Ascending aorta (tissue), 2 donors: ENCODE data around the gene PDE6G. TPM values are rescaled to one million over a fixed set of nuclear protein-coding genes. Genes with fewer than 3 reads are reported as not detected.

ENCODE experiments used
- DNase-seq, 2 donors: peaks; one replicate each; pipeline ENCODE4 v3.0.0-alpha.2; 2019; ENCODE audit warnings: low spot score in 2 of 2
- H3K27ac ChIP-seq, 2 donors: fragments of 200-600 bp; sonication (generic); one replicate each; pipeline ENCODE4 v1.5.1; 2016 to 2017; ENCODE audit warnings: mild to moderate bottlenecking in 1 of 2
- H3K27me3 ChIP-seq: fragments of 200-600 bp; sonication (generic); one replicate; pipeline ENCODE4 v1.5.1; 2017
- H3K36me3 ChIP-seq, 2 donors: fragments of 200-600 bp; sonication (generic); one replicate each; pipeline ENCODE4 v1.5.1; 2016
- H3K4me1 ChIP-seq, 2 donors: fragments of 200-600 bp; sonication (generic); one replicate each; pipeline ENCODE4 v1.5.1; 2016 to 2017; ENCODE audit warnings: mild to moderate bottlenecking in 1 of 2
- H3K4me3 ChIP-seq, 2 donors: fragments of 200-600 bp; sonication (generic); one replicate each; pipeline ENCODE4 v1.5.1; 2016 to 2017; ENCODE audit warnings: mild to moderate bottlenecking in 1 of 2
- H3K9me3 ChIP-seq, 2 donors: fragments of 200-600 bp; sonication (generic); one replicate each; pipeline ENCODE4 v1.5.1; 2016
- intact Hi-C: fragments of 100-400 bp; cut with DNase I; formaldehyde crosslinking; loops from one replicate; pipeline ENCODE4 v1.15.1; 2023
- total RNA-seq: library from RNA; depleted of rRNA; stranded (reverse); fragments of >200 nt; gene quantifications from one replicate; pipeline ENCODE4 v1.1.0, GENCODE V29; 2016
- TF ChIP-seq, protein P1 (sequence below), 3 experiments: fragments of 200-600 bp in 2 of 3; fragments of 450-650 bp in 1 of 3; sonication (generic) in 2 of 3; IDR thresholded peaks; one replicate each; pipeline ENCODE4 v1.5.1; 2016 to 2019; ENCODE audit warnings: antibody characterized with exemption in 3 of 3, mild to moderate bottlenecking in 1 of 3, moderate library complexity in 1 of 3

PDE6G gene
- total RNA-seq: not detected

DNA sequence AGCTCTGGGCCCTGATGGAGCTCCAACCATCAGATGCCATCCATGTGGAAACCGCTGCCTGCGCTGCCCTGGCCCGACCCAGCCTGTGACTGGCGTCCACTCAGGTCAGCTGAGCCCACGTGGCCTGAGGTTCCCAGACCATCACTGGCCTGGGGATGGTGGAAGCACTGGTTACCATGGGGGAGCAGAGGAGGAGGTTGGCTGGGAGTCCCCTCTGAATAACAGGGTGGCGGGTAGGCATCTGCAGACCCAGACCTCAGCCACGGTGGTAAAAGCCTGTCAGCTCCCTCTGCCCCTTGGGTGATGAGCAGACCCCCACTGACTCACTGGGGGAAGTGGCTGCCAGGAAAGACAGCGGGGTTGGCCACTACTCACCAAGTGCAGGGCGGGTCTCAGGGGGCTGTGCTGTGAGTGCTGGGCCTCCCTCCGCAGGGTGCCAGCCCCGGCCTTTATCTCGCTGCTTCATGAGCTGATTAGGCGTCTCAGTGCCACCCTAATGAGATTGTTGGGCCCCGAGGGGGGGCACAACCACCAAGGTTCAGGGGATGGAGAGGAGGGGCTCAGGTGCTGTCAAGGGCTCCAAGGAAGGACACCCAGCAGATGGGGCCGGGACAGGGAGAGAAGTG lies at the start of gene PDE6G:
Gene PDE6G, minus strand, starts transcription at position 425 of the 626 bp plus-strand sequence. CDS start 3,237 bp downstream, outside the sequence.
- Histone ChIP-seq H3K27me3 (peaks cover 5% of the 10 kb centered on the region), H3K4me3 (no peak within 1 kb of the TSS), H3K4me1 (no peaks in the 10 kb centered on the region), H3K9me3 (no peaks in the 10 kb centered on the region), H3K27ac (no peak within 1 kb of the TSS), H3K36me3 (no peaks in the 10 kb centered on the region)
- TF ChIP-seq, protein P1, sequence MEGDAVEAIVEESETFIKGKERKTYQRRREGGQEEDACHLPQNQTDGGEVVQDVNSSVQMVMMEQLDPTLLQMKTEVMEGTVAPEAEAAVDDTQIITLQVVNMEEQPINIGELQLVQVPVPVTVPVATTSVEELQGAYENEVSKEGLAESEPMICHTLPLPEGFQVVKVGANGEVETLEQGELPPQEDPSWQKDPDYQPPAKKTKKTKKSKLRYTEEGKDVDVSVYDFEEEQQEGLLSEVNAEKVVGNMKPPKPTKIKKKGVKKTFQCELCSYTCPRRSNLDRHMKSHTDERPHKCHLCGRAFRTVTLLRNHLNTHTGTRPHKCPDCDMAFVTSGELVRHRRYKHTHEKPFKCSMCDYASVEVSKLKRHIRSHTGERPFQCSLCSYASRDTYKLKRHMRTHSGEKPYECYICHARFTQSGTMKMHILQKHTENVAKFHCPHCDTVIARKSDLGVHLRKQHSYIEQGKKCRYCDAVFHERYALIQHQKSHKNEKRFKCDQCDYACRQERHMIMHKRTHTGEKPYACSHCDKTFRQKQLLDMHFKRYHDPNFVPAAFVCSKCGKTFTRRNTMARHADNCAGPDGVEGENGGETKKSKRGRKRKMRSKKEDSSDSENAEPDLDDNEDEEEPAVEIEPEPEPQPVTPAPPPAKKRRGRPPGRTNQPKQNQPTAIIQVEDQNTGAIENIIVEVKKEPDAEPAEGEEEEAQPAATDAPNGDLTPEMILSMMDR (IDR thresholded peaks at IDR 0.05): no peak
- intact Hi-C loops: no loop called here
- no peak for DNase-seq

DNA sequence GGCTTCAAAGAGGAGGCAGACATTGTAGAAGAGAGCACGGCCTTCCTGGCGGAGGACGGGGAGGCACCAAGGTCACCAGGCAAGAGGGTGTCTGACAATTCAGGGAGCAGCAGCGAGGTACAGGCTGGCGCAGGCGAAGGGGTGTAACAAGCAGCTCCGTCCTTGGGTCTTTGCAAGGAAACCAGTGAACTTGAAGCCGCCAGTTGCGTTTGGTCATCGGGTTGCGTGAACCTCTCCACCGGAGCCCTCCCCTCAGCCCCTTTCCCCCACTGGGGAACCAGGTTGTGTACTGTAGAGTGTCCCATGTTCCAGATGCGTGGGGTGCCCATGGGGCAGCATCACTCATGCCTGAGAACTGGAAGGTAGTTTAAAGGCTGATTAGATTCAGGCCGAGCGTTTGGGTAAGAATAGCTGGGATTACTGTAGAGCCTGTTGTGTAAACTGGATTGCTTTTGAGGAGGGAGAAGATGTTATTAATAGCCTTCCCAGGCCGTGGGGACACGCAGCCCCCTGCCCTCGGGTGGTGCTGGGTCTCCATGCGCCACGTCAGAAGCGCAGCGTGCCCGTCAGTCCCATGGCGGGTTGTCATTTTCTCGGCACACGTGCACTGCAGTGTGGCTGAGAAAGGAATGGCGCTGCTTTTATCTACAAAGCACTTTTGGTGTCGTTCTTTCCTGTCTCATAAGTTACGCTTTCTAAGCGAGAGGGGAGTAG lies 49.3 kb upstream of the PDE6G start:
- Histone ChIP-seq H3K4me3 (no peak overlapping the region), H3K36me3 (peaks cover 26 to 30% of the 10 kb centered on the region in 2 donors), H3K27ac (no peak overlapping the region), H3K27me3 (no peaks in the 10 kb centered on the region), H3K4me1 (peaks cover 19 to 20% of the 10 kb centered on the region in 2 donors), H3K9me3 (no peaks in the 10 kb centered on the region)
- TF ChIP-seq, protein P1 (IDR thresholded peaks at IDR 0.05): no peak
- no peak for DNase-seq
- intact Hi-C loops: no loop called here

DNA sequence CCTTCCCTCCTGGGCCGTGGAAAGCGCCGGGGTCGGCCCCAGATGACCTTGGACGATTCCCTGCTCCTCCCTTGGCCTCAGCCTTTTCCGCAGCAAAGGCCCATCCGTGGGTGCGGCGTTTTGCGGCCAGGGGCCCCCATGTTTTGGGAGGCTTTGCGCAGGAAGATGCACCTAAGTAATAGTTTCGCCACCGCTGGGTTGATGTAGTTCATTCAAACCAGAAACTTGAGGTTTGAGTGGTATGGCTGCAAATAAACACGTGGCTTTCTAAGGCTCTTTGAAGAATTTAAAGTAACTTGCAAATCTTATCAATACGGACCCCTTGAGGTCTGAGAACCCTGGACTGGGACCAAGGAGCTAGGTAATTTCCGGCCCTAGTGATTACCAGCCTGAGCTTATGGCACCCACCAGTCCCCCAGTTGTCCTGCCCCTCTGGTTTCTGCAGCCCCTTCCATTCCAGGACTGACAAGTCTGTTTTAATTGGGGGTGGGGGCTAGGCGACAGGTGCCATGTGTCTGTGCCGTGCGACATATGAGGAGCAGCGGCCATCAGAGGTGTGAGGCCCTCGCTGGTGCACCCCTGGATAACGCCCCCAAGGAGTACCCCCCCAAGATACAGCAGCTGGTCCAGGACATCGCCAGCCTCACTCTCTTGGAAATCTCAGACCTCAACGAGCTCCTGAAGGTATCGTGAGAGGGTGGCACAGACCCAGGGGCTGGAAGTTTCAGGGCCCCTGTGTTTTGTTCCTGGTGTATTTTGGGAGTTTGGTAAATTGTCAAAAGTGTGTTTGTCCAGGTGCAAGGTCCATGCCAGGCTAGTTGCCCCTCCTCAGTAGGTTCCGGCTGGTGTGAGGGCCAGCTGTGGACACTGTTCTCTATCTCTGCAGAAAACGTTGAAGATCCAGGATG lies 47.7 kb upstream of the PDE6G start:
- peaks cover 19 to 20% of the 10 kb centered on the region in 2 donors for H3K4me1 ChIP-seq

DNA sequence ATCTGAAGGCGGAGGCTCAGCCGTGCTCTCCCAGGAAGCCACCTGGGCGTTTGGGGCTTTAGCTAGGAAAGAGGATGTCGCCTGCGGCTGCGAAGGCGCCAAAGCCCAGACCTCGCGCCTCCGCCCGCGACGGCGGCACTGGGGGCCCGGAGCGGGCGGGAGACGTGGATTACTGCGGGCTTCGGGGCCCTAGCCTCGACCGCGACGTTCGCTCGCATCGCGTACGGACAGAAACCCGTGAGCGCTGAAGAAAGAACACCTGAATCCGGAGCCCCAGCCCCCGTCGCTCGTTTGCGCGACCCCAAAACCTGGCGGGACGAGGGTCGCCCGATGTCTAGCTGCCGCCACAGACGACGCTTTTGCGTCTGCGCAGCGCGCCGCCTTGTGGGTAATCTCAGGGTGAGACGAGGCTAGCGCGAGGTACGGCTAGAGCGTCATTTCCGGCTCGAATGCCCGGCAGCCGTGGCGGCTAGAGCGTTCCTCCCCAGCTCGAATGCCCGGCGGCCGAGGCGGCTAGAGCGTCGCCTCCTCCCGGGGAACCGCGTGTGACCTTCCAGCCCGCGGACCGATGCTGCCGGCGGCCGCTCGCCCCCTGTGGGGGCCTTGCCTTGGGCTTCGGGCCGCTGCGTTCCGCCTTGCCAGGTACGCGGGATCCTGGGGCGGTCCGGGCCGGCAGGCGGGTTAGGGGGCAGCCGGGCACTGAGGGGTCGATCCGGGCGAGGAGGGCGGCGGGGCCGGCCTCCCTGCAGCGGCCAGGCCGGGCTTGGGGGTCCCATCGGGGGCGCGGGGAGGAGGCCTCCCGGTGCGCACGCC lies 46.8 kb upstream of the PDE6G start, which contains the start of gene MRPL12:
Gene MRPL12, plus strand, starts transcription at position 434 of the 813 bp plus-strand sequence. Its CDS starts 135 bp downstream, at position 569.
- Histone ChIP-seq H3K4me1 (peaks cover 19 to 20% of the 10 kb centered on the region in 2 donors), H3K4me3 (peak within 1 kb of the TSS; percentile 76 to 83), H3K27me3 (no peaks in the 10 kb centered on the region), H3K36me3 (peaks cover 46 to 48% of the 10 kb centered on the region in 2 donors), H3K27ac (peak within 1 kb of the TSS; percentile 87 to 96), H3K9me3 (no peaks in the 10 kb centered on the region)
- intact Hi-C loops: loop anchor here (1.0 to 5.0 kb wide), 3 partner anchors 20 to 224 kb away; partner anchors contain the start of genes ARL16, MAFG, NPLOC4 and TSPAN10
- TF ChIP-seq, protein P1 (IDR thresholded peaks at IDR 0.05): peak in 2 of 3 experiments; percentile 20 to 51
- peak; percentile 57 to 94 for DNase-seq

More for the DNA sequence above, 47.7 kb upstream of the PDE6G start:
- H3K36me3 ChIP-seq: peaks cover 39 to 41% of the 10 kb centered on the region in 2 donors
- H3K4me3 ChIP-seq: peak overlapping the region; percentile 76 to 83
- intact Hi-C loops: loop anchor here (1.0 to 5.0 kb wide), 3 partner anchors 21 to 223 kb away; partner anchors contain the start of genes ARL16, MAFG, NPLOC4 and TSPAN10
- no peaks in the 10 kb centered on the region for H3K9me3 ChIP-seq
- TF ChIP-seq, protein P1 (IDR thresholded peaks at IDR 0.05): no peak
- H3K27ac ChIP-seq: peak overlapping the region; percentile 87 to 96
- no peaks in the 10 kb centered on the region for H3K27me3 ChIP-seq
- no peak for DNase-seq
